Esophagus squamous epithelium (tissue), 5 donors: ENCODE data around the gene BAG3. TPM values are rescaled to one million over a fixed set of nuclear protein-coding genes. Genes with fewer than 3 reads are reported as not detected.
"Not testable (repeated sequence)": the region's sequence is repeated elsewhere in the genome, so short reads cannot be mapped to it uniquely, and the experiment has no call there.

Source experiments
- DNase-seq: peaks from one replicate; lab custom pipeline; 2025; lab: John Stamatoyannopoulos, UW
- H3K27ac ChIP-seq, 4 donors: fragments of 200-600 bp; sonication (generic); one replicate each; pipeline ENCODE4 v1.5.1; 2016 to 2019; ENCODE audit warnings: mild to moderate bottlenecking in 1 of 4
- H3K27me3 ChIP-seq, 4 donors: fragments of 200-600 bp; sonication (generic); 1 replicate in 3 of 4; 2 replicates in 1 of 4; pipeline versions ENCODE4 v1.5.1 to v1.6.0; 2017 to 2021; ENCODE audit warnings: antibody characterized with exemption in 1 of 4
- H3K36me3 ChIP-seq, 3 donors: fragments of 200-600 bp; sonication (generic); one replicate each; pipeline ENCODE4 v1.5.1; 2016 to 2019
- H3K4me1 ChIP-seq, 3 donors: fragments of 200-600 bp; sonication (generic); one replicate each; pipeline ENCODE4 v1.5.1; 2017 to 2019
- H3K4me3 ChIP-seq, 4 donors: fragments of 200-600 bp; sonication (generic); 1 replicate in 3 of 4; 2 replicates in 1 of 4; pipeline ENCODE4 v1.5.1; 2016 to 2019; ENCODE audit warnings: mild to moderate bottlenecking in 2 of 4, moderate library complexity in 1 of 4
- H3K9me3 ChIP-seq, 3 donors: fragments of 200-600 bp; sonication (generic); one replicate each; pipeline ENCODE4 v1.5.1; 2016 to 2019
- CTCF ChIP-seq, 6 experiments: fragments of 450-650 bp in 4 of 6; fragments of 200-600 bp in 2 of 6; sonication (generic) in 2 of 6; IDR thresholded peaks; one replicate each; pipeline ENCODE4 v1.5.1; 2016 to 2019; ENCODE audit warnings: antibody characterized with exemption in 6 of 6, mild to moderate bottlenecking in 4 of 6, moderate library complexity in 4 of 6
- POLR2A ChIP-seq, 4 donors: fragments of 450-650 bp; IDR thresholded peaks; one replicate each; pipeline ENCODE4 v1.6.1; 2017; ENCODE audit warnings: antibody characterized with exemption in 4 of 4, mild to moderate bottlenecking in 4 of 4, moderate library complexity in 3 of 4
- WGBS, 2 donors: methylation state at CpG; one replicate each; pipeline ENCODE4 v1.1.5; 2018; 5-methylcytosine and 5-hydroxymethylcytosine counted together
- intact Hi-C: fragments of 100-400 bp; cut with DNase I; formaldehyde crosslinking; loops from one replicate; pipeline ENCODE4 v1.15.0; 2022
- total RNA-seq, 4 donors: library from RNA; depleted of rRNA; stranded (reverse); fragments of >200 nt; gene quantifications; one replicate each; pipeline ENCODE4 v1.1.0, GENCODE V29; 2016
- donor health status: DM: yes; HTN: yes; CAD: no.

BAG3 gene
- total RNA-seq, 4 donors from 2014 or later, result 51.6 to 102 (median 57.2) TPM

GRCh38 chr10:119619215-119619614 is 32.0 kb upstream of the BAG3 start:
- no peak for DNase-seq
- Histone ChIP-seq H3K4me3 (no peak overlapping the region), H3K27me3 (no peaks in the 10 kb centered on the region), H3K4me1 (peaks cover 6 to 27% (median 19%) of the 10 kb centered on the region in 3 donors), H3K27ac (peak overlapping the region in 3 of 4 donors; percentile 27 to 68 (median 62)), H3K9me3 (no peaks in the 10 kb centered on the region), H3K36me3 (no peaks in the 10 kb centered on the region)
- 35 to 55% methylated on average over 2 of the region's 2 CpGs for WGBS, 2 donors
- intact Hi-C loops, result no loop called here
- TF ChIP-seq POLR2A (IDR thresholded peaks at IDR 0.05) (no peak), CTCF (IDR thresholded peaks at IDR 0.05) (no peak)

DNA sequence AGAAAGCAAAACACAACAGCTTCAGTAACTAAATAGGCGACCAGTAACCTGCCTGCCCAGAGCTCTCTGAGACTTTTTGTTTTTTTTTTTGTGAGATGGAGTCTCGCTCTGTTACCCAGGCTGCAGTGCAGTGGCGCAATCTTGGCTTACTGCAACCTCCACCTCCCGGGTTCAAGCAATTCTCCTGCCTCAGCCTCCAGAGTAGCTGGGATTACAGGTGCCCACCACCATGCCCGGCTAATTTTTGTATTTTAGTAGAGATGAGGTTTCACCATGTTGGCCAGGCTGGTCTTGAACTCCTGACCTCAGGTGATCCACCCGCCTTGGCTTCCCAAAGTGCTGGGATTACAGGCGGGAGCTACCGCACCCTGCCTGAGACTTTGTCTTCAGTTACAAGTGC is 31.4 kb upstream of the BAG3 start:
- H3K27ac ChIP-seq, result peak overlapping the region in 1 of 4 donors; percentile 9
- intact Hi-C loops, H3K36me3 ChIP-seq, DNase-seq, H3K4me3 ChIP-seq, H3K9me3 ChIP-seq, H3K27me3 ChIP-seq: not testable (repeated sequence)
- peaks cover 6 to 27% (median 19%) of the 10 kb centered on the region in 3 donors for H3K4me1 ChIP-seq
- WGBS, 2 donors, result 91 to 100% methylated on average over 3 to 8 of the region's 8 CpGs

- H3K4me3 ChIP-seq, result no peak overlapping the region
- 72 to 77% methylated on average over 6 to 9 of the region's 10 CpGs for WGBS, 2 donors
- peaks cover 6 to 27% (median 19%) of the 10 kb centered on the region in 3 donors for H3K4me1 ChIP-seq
- intact Hi-C loops, result no loop called here
- H3K27ac ChIP-seq, result peak overlapping the region in 1 of 4 donors; percentile 9
- no peak for DNase-seq
- H3K27me3 ChIP-seq, result no peaks in the 10 kb centered on the region
- H3K9me3 ChIP-seq, result no peaks in the 10 kb centered on the region
- no peaks in the 10 kb centered on the region for H3K36me3 ChIP-seq
- TF ChIP-seq POLR2A (IDR thresholded peaks at IDR 0.05), result no peak
- TF ChIP-seq CTCF (IDR thresholded peaks at IDR 0.05), result no peak
Observed at GRCh38 chr10:119620241-119621077, 30.7 kb upstream of the BAG3 start.

DNA sequence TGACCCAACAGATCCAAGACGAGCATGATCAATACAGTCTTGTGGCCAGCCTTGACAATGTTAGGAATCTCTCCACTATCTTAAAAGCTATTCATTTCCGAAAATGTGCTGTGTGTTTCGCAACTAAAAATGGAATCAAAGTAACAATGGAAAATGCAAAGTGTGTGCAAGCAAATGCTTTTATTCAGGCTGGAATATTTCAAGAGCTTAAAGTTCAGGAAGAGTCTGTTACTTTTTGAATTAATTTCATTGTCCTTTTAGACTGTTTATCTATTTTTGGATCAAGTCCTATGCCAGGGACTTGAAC is 30.1 kb upstream of the BAG3 start:
- no peaks in the 10 kb centered on the region for H3K27me3 ChIP-seq
- H3K4me3 ChIP-seq, result no peak overlapping the region
- TF ChIP-seq POLR2A (IDR thresholded peaks at IDR 0.05) (no peak), CTCF (IDR thresholded peaks at IDR 0.05) (no peak)
- WGBS, 2 donors, result 68 to 69% methylated on average over 3 of the region's 3 CpGs
- H3K4me1 ChIP-seq, result peaks cover 6 to 27% (median 19%) of the 10 kb centered on the region in 3 donors
- no peak overlapping the region for H3K27ac ChIP-seq
- intact Hi-C loops, result no loop called here
- no peaks in the 10 kb centered on the region for H3K36me3 ChIP-seq
- no peaks in the 10 kb centered on the region for H3K9me3 ChIP-seq
- DNase-seq, result no peak

GRCh38 chr10:119625570-119626280 is 25.5 kb upstream of the BAG3 start:
- Histone ChIP-seq H3K36me3 (no peaks in the 10 kb centered on the region), H3K27me3 (no peaks in the 10 kb centered on the region), H3K4me3 (no peak overlapping the region), H3K4me1 (no peaks in the 10 kb centered on the region), H3K9me3 (no peaks in the 10 kb centered on the region), H3K27ac (no peak overlapping the region)
- intact Hi-C loops, result no loop called here
- TF ChIP-seq CTCF (IDR thresholded peaks at IDR 0.05), result no peak
- no peak for TF ChIP-seq POLR2A (IDR thresholded peaks at IDR 0.05)
- WGBS, 2 donors, result 96 to 99% methylated on average over 6 of the region's 6 CpGs
- DNase-seq, result no peak
